OCI-LY3 (cell line): ENCODE results near the gene ZDHHC14.

Source experiments
- CTCF ChIP-seq: fragments of 200-600, 300-600 bp; sonication (generic); IDR thresholded peaks from 2 replicates; pipeline ENCODE4 v1.5.1; 2014; ENCODE audit warnings: antibody characterized with exemption, low read length, low read depth
- EZH2phosphoT487 ChIP-seq: fragments of 200-600 bp; shearing (Covaris generic); IDR thresholded peaks from 2 replicates; pipeline ENCODE4 v1.6.1; 2018; ENCODE audit warnings: antibody characterized with exemption, mixed run types, low read depth

GRCh38 chr6:157534977-157535339 lies 154.0 kb downstream of the ZDHHC14 start:
- TF ChIP-seq CTCF = no peak
- TF ChIP-seq EZH2phosphoT487 = no peak
